Activated naive CD8-positive, alpha-beta T cell treated with anti-CD3 and anti-CD28 coated beads, Interleukin-2, amount 50 U/mL, for 16 hours (primary cell): ENCODE results near the gene ARG1.
"Not testable (repeated sequence)": the region's sequence is repeated elsewhere in the genome, so short reads cannot be mapped to it uniquely, and the experiment has no call there.

ENCODE experiments used
- DNase-seq: peaks from one replicate; pipeline ENCODE4 v3.0.0-alpha.2; 2020; ENCODE audit warnings: low read depth, low spot score

The ARG1 gene

GRCh38 chr6:131572686-131573415 lies at the start of gene ARG1:
Gene ARG1, plus strand, starts transcription at chr6:131573226. Its CDS starts 57 bp downstream, at chr6:131573283.
- no peak for DNase-seq

GRCh38 chr6:131523988-131524673 lies 48.9 kb upstream of the ARG1 start:
- DNase-seq: no peak

GRCh38 chr6:131524695-131525336 lies 48.2 kb upstream of the ARG1 start:
- DNase-seq: no peak

GRCh38 chr6:131530936-131531335 lies 42.1 kb upstream of the ARG1 start:
- not testable (repeated sequence) for DNase-seq

GRCh38 chr6:131531681-131532080 lies 41.3 kb upstream of the ARG1 start:
- not testable (repeated sequence) for DNase-seq

- peak; percentile 14 for DNase-seq
Observed at GRCh38 chr6:131532580-131533039, 40.4 kb upstream of the ARG1 start.

- not testable (repeated sequence) for DNase-seq
Observed at GRCh38 chr6:131538615-131539014, 34.4 kb upstream of the ARG1 start.

GRCh38 chr6:131545317-131545716 lies 27.7 kb upstream of the ARG1 start:
- DNase-seq: no peak

- DNase-seq: no peak
Observed at GRCh38 chr6:131547488-131547887, 25.5 kb upstream of the ARG1 start.

- no peak for DNase-seq
Observed at GRCh38 chr6:131548441-131548840, 24.6 kb upstream of the ARG1 start.

- DNase-seq: no peak
Observed at GRCh38 chr6:131549811-131550210, 23.2 kb upstream of the ARG1 start.

GRCh38 chr6:131551902-131552301 lies 21.1 kb upstream of the ARG1 start:
- DNase-seq: no peak

GRCh38 chr6:131552572-131552971 lies 20.5 kb upstream of the ARG1 start:
- DNase-seq: no peak

- no peak for DNase-seq
Observed at GRCh38 chr6:131555992-131556391, 17.0 kb upstream of the ARG1 start.

GRCh38 chr6:131558922-131559321 lies 14.1 kb upstream of the ARG1 start:
- DNase-seq: no peak

GRCh38 chr6:131561925-131562707 lies 10.9 kb upstream of the ARG1 start:
- no peak for DNase-seq

GRCh38 chr6:131565056-131565455 lies 8.0 kb upstream of the ARG1 start:
- DNase-seq: no peak

GRCh38 chr6:131568726-131569125 lies 4.3 kb upstream of the ARG1 start:
- DNase-seq: no peak

GRCh38 chr6:131574133-131574532 lies 1.1 kb downstream of the ARG1 start:
- DNase-seq: no peak

- no peak for DNase-seq
Observed at GRCh38 chr6:131574686-131575085, 1.7 kb downstream of the ARG1 start.

- no peak for DNase-seq
Observed at GRCh38 chr6:131575834-131576478, 2.9 kb downstream of the ARG1 start.
